ENCODE results near the gene EXOC4.

The EXOC4 gene

DNA sequence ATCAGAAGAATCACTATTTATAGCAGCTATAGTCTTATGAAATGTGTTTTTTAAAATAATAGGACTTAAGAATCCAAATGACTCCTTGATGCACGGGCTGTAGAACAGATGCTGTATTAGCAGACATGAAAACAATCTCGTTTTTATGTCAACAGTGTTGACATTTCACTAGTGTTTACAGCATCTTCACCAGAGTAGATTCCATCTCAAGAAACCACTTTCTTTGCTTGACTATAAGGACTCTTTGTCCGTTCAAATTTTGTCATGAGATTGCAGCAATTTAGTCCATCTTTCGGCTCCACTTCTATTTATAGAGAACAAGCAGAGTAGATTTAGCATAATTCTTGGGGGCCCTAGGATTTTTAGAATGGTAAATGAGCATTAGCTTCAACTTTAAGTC is 295.1 kb downstream of the EXOC4 start:
- H3K4me3 ChIP-seq = no peak overlapping the region
- no peak overlapping the region for H3K27ac ChIP-seq
- TF ChIP-seq, protein P1, sequence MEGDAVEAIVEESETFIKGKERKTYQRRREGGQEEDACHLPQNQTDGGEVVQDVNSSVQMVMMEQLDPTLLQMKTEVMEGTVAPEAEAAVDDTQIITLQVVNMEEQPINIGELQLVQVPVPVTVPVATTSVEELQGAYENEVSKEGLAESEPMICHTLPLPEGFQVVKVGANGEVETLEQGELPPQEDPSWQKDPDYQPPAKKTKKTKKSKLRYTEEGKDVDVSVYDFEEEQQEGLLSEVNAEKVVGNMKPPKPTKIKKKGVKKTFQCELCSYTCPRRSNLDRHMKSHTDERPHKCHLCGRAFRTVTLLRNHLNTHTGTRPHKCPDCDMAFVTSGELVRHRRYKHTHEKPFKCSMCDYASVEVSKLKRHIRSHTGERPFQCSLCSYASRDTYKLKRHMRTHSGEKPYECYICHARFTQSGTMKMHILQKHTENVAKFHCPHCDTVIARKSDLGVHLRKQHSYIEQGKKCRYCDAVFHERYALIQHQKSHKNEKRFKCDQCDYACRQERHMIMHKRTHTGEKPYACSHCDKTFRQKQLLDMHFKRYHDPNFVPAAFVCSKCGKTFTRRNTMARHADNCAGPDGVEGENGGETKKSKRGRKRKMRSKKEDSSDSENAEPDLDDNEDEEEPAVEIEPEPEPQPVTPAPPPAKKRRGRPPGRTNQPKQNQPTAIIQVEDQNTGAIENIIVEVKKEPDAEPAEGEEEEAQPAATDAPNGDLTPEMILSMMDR (IDR thresholded peaks at IDR 0.05) = no peak
- no peak for DNase-seq (ENCODE audit: low spot score)

DNA sequence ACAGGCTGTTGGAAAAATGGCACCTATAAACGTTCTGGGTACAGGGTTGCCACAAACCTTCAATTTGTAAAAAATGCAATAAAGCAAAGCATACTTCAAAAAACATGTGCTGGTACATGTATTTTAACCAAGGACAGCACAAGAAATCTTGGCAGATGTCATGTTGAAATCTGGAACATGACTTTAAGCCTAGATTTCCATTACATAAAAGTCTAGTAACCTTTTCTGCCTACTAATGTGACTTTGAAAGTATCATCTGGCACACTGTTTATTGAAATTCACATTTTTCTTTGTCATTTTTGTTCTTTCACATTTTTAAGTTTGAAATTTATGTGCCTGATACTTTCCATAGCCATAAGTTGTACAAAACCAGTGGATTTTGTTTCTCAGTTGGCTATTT is 296.8 kb downstream of the EXOC4 start:
- Histone ChIP-seq H3K27ac (no peak overlapping the region), H3K4me3 (no peak overlapping the region)
- TF ChIP-seq, protein P1 (IDR thresholded peaks at IDR 0.05) = no peak
- DNase-seq (ENCODE audit: low spot score) = no peak

DNA sequence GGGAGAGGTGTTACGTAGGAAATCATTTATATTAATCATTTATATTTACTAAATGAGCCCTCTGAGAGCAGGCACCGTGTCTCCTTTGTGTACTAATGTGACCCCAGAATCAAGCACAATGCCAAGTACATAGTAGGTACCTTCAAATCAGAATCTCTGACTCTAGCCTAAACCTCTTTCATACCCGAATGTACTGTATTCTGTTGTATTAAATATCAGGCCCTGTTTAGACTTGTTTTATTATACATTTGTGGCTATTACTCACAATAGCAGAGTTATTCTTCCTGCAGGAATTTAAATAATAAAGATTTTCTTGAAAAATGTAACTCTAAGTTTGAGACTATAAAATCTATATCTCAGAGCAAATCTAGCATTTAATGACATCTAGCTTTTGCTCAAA is 297.3 kb downstream of the EXOC4 start:
- TF ChIP-seq, protein P1 (IDR thresholded peaks at IDR 0.05) = no peak
- Histone ChIP-seq H3K4me3 (no peak overlapping the region), H3K27ac (no peak overlapping the region)
- no peak for DNase-seq (ENCODE audit: low spot score)

DNA sequence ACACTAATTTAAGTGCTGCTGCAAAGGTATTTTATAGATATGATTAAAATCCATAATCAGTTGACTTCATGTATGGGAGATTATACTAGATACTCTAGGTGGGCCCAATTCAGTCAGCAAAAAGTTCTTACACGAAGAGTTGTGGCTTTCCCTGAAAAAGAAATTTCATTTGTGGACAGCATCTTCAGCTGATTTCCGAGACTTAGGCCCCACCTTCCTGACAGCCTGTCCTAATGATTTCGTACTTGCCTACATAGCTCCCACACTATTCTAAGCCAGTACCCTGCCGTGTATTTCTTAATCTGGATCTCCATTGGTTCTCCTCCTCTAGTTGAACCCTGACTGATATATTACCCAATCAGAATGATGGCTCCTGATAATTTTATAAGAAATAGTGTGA is 297.9 kb downstream of the EXOC4 start:
- H3K27ac ChIP-seq = no peak overlapping the region
- DNase-seq (ENCODE audit: low spot score) = no peak
- TF ChIP-seq, protein P1 (IDR thresholded peaks at IDR 0.05) = no peak
- no peak overlapping the region for H3K4me3 ChIP-seq

DNA sequence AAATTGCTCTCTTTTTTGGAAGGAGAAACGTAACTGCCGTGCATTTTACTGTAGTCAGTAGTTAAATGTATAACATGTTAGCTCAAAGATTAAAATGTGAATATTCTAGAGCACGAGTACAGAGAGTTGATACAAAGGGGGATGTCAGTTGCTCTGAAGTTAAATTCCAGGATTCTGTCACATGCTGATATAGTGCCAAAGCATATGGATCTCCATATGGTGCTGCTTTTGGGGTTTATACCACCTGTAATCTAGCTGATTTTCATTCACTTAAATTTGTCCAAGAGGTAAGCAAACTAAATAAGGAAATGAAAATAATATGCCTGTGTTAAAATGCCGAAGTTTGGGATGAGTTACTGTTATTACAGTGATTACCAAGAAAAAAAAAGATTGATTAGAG is 298.6 kb downstream of the EXOC4 start:
- DNase-seq (ENCODE audit: low spot score) = no peak
- no peak overlapping the region for H3K27ac ChIP-seq
- no peak overlapping the region for H3K4me3 ChIP-seq
- TF ChIP-seq, protein P1 (IDR thresholded peaks at IDR 0.05) = no peak

DNA sequence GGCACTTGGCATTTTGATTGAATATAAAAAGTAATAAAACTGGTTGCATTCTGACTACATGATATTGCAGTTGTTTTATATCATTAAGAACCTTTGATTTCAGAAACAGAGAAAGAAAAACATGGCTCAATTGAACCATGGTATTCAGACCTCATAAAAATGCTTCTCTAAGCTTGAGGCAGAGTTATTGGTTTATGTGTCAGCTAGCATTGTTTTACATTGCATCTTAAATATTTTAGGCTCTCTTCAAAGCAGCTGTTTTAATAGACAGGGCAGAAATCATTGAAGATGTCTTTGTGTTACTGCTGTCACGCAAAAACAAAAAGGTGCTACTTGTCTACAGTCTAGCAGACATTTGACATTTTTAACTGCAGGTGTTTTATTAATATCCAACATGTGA is 299.2 kb downstream of the EXOC4 start:
- no peak for DNase-seq (ENCODE audit: low spot score)
- Histone ChIP-seq H3K4me3 (no peak overlapping the region), H3K27ac (no peak overlapping the region)
- TF ChIP-seq, protein P1 (IDR thresholded peaks at IDR 0.05) = no peak

DNA sequence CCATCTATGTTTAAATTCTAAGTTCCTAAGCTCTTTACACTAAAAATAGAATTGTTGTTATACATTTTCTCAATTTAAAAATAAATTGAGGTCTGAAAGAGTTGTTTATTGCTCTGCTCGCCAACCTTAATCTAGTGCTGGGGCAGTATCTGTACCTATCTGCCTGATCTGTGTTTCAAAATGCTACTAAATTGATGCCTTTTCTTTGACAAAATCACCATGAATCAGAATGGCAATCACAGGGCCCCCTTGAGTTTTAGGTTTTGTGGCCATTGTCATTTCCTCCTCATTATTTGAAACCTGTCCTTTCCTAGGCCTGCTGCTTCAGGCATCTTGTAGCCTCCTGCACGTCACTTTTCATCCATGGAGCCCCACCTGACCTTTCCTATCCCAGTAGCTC is 301.5 kb downstream of the EXOC4 start:
- Histone ChIP-seq H3K4me3 (no peak overlapping the region), H3K27ac (no peak overlapping the region)
- TF ChIP-seq, protein P1 (IDR thresholded peaks at IDR 0.05) = no peak
- no peak for DNase-seq (ENCODE audit: low spot score)

All from coronary artery (tissue), 2 donors.